Stimulated activated naive CD4-positive, alpha-beta T cell (primary cell): ENCODE data around the gene EDAR.

ENCODE experiments used
- DNase-seq, 6 experiments: peaks; one replicate each; lab custom pipeline; 2025; lab: John Stamatoyannopoulos, UW

Gene EDAR

GRCh38 chr2:108853421-108853820 is 135.6 kb downstream of the EDAR start:
- no peak for DNase-seq

- no peak for DNase-seq
Measured at GRCh38 chr2:108852375-108852774, 136.6 kb downstream of the EDAR start.

GRCh38 chr2:108847000-108847399 is 142.0 kb downstream of the EDAR start:
- no peak for DNase-seq

- DNase-seq, result no peak
Measured at GRCh38 chr2:108845923-108846322, 143.1 kb downstream of the EDAR start.
